GM10248 (cell line): ENCODE results near the gene ZNF284.
A peak's percentile ranks its signal among the peaks of the same experiment; 100 is the strongest.

Source experiments
- CTCF ChIA-PET: fragments of 300-600 bp; sonication (Branson Sonifier 250); formaldehyde crosslinking; extraction: SDS; loops from one replicate; lab custom pipeline; 2021; ENCODE audit warnings: antibody characterized with exemption; lab: Yijun Ruan, JAX
- POLR2A ChIA-PET: fragments of 350-650 bp; sonication (Branson Sonifier 250); formaldehyde crosslinking; extraction: SDS; loops from one replicate; lab custom pipeline; 2020; ENCODE audit warnings: antibody characterized with exemption; lab: Yijun Ruan, JAX
- DNase-seq: peaks from one replicate; pipeline ENCODE4 v3.0.0; 2012; ENCODE audit errors: extremely low spot score
- TF ChIP-seq, protein P1 (sequence below): IDR thresholded peaks from 2 replicates; pipeline ENCODE4 v1.5.1; 2012; ENCODE audit warnings: mild to moderate bottlenecking, low read depth; ENCODE audit errors: extremely low read depth, missing control alignments, control extremely low read depth

The ZNF284 gene

DNA sequence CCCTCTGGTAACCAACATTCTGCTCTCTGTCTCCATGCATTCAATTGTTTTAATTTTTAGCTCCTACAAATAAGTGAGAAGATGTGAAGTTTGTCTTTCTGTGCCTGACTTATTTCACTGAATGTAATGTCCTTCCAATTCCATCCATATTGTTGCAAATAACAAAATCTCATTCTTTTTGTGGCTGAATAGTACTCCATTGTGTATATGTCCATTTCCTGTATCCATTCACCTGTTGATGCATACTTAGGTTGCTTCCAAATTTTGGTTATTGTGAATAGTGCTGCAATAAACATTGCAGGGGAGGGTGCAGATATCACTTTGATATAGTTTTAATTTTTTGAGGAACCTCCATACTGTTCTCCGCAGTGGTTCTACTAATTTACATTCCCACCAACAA is 2.5 kb upstream of the ZNF284 start:
- TF ChIP-seq, protein P1, sequence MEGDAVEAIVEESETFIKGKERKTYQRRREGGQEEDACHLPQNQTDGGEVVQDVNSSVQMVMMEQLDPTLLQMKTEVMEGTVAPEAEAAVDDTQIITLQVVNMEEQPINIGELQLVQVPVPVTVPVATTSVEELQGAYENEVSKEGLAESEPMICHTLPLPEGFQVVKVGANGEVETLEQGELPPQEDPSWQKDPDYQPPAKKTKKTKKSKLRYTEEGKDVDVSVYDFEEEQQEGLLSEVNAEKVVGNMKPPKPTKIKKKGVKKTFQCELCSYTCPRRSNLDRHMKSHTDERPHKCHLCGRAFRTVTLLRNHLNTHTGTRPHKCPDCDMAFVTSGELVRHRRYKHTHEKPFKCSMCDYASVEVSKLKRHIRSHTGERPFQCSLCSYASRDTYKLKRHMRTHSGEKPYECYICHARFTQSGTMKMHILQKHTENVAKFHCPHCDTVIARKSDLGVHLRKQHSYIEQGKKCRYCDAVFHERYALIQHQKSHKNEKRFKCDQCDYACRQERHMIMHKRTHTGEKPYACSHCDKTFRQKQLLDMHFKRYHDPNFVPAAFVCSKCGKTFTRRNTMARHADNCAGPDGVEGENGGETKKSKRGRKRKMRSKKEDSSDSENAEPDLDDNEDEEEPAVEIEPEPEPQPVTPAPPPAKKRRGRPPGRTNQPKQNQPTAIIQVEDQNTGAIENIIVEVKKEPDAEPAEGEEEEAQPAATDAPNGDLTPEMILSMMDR = no peak
- ChIA-PET POLR2A (no interaction called here), CTCF (no interaction called here)
- no peak for DNase-seq

DNA sequence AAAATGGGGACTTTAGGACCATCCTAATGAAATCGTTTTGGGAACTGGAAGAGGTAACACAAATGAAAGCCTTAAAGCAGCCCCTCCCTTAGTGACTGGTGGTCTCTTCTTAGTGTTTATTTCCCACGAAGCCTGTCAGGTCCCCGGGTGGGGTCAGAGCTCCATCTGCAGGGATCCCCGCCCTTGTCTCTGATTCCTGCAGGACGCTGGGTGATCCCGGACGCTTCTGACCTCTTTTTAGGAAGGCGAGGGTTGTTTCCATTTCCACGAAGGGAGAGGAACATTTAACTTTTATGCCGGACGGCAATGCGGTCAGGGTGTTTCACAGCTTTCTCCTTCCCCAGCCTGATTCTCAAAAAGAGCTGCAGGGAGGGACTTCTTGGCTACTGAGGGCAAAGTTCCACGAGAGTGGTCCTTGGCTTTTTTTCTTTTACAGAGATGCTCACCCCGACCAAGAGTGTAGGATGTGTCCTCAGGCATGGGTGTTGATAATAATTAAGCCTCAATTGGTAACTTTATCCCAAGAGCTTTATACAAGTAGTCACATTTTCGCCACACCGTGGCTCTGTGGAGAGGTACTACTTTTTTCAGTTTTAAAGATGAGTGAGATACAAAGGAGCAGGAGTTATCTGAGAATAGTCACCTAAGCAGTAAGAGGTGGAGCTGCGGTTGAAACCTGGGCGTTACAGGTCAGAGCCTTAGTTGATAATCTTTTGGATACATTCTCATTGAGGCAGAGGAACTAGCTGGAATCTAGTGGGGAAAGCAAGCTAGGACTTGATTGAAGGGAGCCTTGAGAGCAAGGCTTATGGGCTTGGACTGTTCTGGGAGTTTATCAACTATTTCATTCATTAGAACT is 813 bp downstream of the ZNF284 start:
- TF ChIP-seq, protein P1 = no peak
- CTCF ChIA-PET = interaction anchor here (1.2 to 1.3 kb wide), 2 partner anchors 22 to 47 kb away, joined by 3 to 4 read pairs; partner anchors contain the start of gene ZNF222
- POLR2A ChIA-PET = no interaction called here
- peak; percentile 27 for DNase-seq

DNA sequence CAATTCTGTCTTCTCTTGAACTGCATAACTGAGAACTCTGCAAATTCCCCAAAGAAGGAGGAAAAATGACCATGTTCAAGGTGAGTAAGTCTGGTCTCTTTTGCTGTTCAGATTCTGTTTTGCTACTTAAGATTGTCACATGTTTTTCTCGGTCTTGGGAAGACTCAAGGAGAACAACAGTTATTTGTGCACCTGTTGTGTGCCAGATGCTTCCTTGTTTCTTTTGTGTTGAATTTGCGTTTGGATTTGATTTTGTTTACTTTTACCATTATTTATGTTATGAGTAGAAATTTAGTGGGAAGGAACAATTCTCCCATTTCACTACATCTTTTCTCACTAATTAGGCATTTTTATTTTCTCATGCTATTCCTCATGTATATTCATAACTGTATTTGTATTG is 4.4 kb downstream of the ZNF284 start:
- TF ChIP-seq, protein P1 = no peak
- no peak for DNase-seq
- CTCF ChIA-PET = no interaction called here
- POLR2A ChIA-PET = no interaction called here

DNA sequence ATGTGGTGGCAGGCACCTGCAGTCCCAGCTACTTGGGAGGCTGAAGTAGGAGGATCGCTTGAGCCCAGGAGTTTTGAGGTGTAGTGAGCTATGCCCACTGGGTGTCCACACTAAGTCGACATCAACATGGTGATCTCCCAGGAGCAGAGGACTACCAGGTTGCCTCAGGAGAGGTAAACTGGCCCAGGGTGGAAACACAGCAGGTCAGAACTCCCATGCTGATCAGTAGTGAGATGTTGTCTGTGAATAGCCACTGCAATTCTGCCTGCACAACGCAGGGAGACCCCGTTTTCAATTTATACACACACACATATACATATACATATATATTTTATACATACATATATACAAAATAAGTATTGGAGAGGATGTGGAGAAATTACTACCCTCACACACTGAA is 20.1 kb downstream of the ZNF284 start:
- DNase-seq = no peak
- TF ChIP-seq, protein P1 = no peak
- CTCF ChIA-PET = no interaction called here
- POLR2A ChIA-PET = no interaction called here

DNA sequence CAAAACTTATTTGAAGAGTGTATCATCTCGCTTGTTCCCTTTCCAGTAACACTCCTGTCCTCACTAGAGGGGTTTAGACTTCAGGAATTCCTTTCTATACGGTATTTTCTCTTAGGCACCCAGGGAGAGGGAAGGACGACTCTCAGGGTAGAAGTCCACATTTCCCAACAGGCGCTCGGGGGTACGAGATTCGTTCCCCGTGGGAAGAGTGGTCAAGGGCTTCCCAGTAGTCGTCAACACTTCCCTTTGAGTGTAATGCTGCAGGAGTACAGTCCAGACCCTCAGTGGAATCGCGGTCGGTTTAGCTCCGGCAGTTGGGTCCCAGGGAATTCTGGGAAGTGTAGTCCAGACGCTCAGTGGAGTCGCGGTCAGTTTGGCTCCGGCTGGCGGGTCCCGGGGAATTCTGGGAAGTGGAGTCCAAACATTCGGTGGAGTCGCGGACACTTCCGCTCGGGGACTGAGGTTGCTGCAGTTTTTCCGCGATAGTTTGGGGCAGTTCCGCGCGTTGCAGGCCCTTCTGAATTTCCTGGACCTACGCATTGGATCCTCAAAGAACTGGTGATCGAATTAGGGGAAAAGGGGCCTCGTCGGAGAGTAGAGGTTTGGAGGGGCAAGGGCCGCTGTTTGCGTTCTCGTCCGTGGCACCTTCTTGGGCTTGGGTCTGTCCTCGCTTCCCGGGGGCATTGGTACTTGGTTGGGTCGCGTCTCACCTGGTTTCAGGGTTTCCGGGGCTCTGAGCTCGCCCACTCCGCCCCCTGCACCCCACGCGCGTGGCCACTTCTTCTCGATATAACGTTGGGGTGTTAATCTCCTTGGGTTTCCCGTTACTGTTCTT is 22.2 kb downstream of the ZNF284 start, which contains the start of gene ZNF224:
ZNF224 (plus strand) TSS at position 431 of the 835 bp plus-strand sequence. CDS start 3,513 bp downstream, outside the sequence.
- TF ChIP-seq, protein P1 = no peak
- POLR2A ChIA-PET = interaction anchor here (0.6 kb wide), 1 partner anchor 215 kb away, joined by 4 read pairs; no protein-coding TSS in a partner anchor
- peak; percentile 90 for DNase-seq
- CTCF ChIA-PET = interaction anchor here (0.8 to 1.4 kb wide), 6 partner anchors 9 to 91 kb away, joined by 3 to 4 read pairs (median 3); no protein-coding TSS in a partner anchor

DNA sequence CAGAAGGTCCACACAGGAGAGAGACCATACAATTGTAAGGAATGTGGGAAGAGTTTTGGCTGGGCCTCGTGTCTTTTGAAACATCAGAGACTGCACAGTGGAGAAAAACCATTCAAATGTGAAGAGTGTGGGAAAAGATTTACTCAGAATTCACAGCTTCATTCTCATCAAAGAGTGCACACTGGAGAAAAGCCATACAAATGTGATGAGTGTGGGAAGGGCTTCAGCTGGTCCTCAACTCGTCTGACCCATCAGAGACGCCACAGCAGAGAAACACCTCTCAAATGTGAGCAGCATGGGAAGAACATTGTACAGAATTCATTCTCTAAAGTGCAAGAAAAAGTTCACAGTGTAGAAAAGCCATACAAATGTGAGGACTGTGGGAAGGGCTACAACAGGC is 35.8 kb downstream of the ZNF284 start:
- ChIA-PET CTCF (interaction anchor here (0.9 to 1.3 kb wide), 2 partner anchors 13 to 14 kb away, joined by 3 read pairs; partner anchors contain the start of gene ZNF224), POLR2A (no interaction called here)
- DNase-seq = no peak
- TF ChIP-seq, protein P1 = no peak
